ENCODE results near the gene ADGRF1.
"Not testable (repeated sequence)": the region's sequence is repeated elsewhere in the genome, so short reads cannot be mapped to it uniquely, and the experiment has no call there.

The ADGRF1 gene

GRCh38 chr6:47019941-47020340 lies 22.2 kb downstream of the ADGRF1 start:
- no peak for DNase-seq

- DNase-seq: no peak
Measured at GRCh38 chr6:47016909-47017308, 25.2 kb downstream of the ADGRF1 start.

GRCh38 chr6:47016261-47016660 lies 25.9 kb downstream of the ADGRF1 start:
- no peak for DNase-seq

GRCh38 chr6:47014401-47014800 lies 27.7 kb downstream of the ADGRF1 start:
- DNase-seq: no peak

- DNase-seq: no peak
Measured at GRCh38 chr6:47009583-47009982, 32.5 kb downstream of the ADGRF1 start.

- DNase-seq: no peak
Measured at GRCh38 chr6:47008397-47008763, 33.8 kb downstream of the ADGRF1 start.

GRCh38 chr6:47007657-47008396 lies 34.3 kb downstream of the ADGRF1 start:
- no peak for DNase-seq

- no peak for DNase-seq
Measured at GRCh38 chr6:47005486-47005885, 36.6 kb downstream of the ADGRF1 start.

GRCh38 chr6:47004463-47004862 lies 37.7 kb downstream of the ADGRF1 start:
- DNase-seq: no peak

- no peak for DNase-seq
Measured at GRCh38 chr6:47000842-47001241, 41.3 kb downstream of the ADGRF1 start.

- no peak for DNase-seq
Measured at GRCh38 chr6:46998436-46999017, 43.6 kb downstream of the ADGRF1 start.

GRCh38 chr6:46997646-46998045 lies 44.5 kb downstream of the ADGRF1 start:
- DNase-seq: no peak

GRCh38 chr6:46996860-46997641 lies 45.1 kb downstream of the ADGRF1 start:
- no peak for DNase-seq

GRCh38 chr6:46994933-46995332 lies 47.2 kb downstream of the ADGRF1 start:
- DNase-seq: no peak

GRCh38 chr6:46993846-46994245 lies 48.3 kb downstream of the ADGRF1 start:
- DNase-seq: no peak

- not testable (repeated sequence) for DNase-seq
Measured at GRCh38 chr6:46992391-46992790, 49.7 kb downstream of the ADGRF1 start.

- DNase-seq: not testable (repeated sequence)
Measured at GRCh38 chr6:46990818-46991510, 51.2 kb downstream of the ADGRF1 start.

GRCh38 chr6:46990031-46990644 lies 52.0 kb downstream of the ADGRF1 start:
- DNase-seq: no peak

- no peak for DNase-seq
Measured at GRCh38 chr6:46989398-46989797, 52.7 kb downstream of the ADGRF1 start.

GRCh38 chr6:46985943-46986342 lies 56.2 kb downstream of the ADGRF1 start:
- DNase-seq: no peak

- no peak for DNase-seq
Measured at GRCh38 chr6:46983007-46983411, 59.1 kb downstream of the ADGRF1 start.

GRCh38 chr6:46979206-46979605 lies 62.9 kb downstream of the ADGRF1 start:
- DNase-seq: no peak

- no peak for DNase-seq
Measured at GRCh38 chr6:46974786-46975185, 67.3 kb downstream of the ADGRF1 start.

All from activated CD4-positive, alpha-beta T cell treated with anti-CD3 and anti-CD28 coated beads for 4 hours (primary cell).